Non-pigmented ciliary epithelial cell (primary cell): ENCODE data around the gene MGAT2.
"Not testable (repeated sequence)": the region's sequence is repeated elsewhere in the genome, so short reads cannot be mapped to it uniquely, and the experiment has no call there.

ENCODE experiments used
- DNase-seq: peaks from one replicate; pipeline ENCODE4 v3.0.0-alpha.2; 2010; ENCODE audit warnings: low read depth

Gene MGAT2

GRCh38 chr14:49657500-49657899 lies 36.9 kb downstream of the MGAT2 start:
- DNase-seq, result not testable (repeated sequence)

- DNase-seq, result no peak
These were observed 39.2 kb downstream of the MGAT2 start for GRCh38 chr14:49659526-49660455.

- DNase-seq, result no peak
These were observed 49.9 kb downstream of the MGAT2 start for GRCh38 chr14:49670475-49670874.
